Esophagus muscularis mucosa (tissue), 4 donors: Measurements from ENCODE around the gene SOAT1. TPM values are rescaled to one million over a fixed set of nuclear protein-coding genes. Genes with fewer than 3 reads are reported as not detected.

Experiments
- DNase-seq: peaks from one replicate; pipeline ENCODE4 v3.0.0-alpha.2; 2017; ENCODE audit errors: extremely low spot score
- H3K27ac ChIP-seq, 4 donors: fragments of 200-600 bp; sonication (generic); replicated peaks in 1 of 4; 1 replicate in 3 of 4; 2 replicates in 1 of 4; pipeline ENCODE4 v1.5.1; 2016 to 2019; ENCODE audit warnings: mild to moderate bottlenecking in 1 of 4
- H3K27me3 ChIP-seq, 4 donors: fragments of 200-600 bp; sonication (generic); one replicate each; pipeline versions ENCODE4 v1.5.1 to v1.6.0; 2016 to 2019
- H3K36me3 ChIP-seq, 4 donors: fragments of 200-600 bp; sonication (generic); one replicate each; pipeline ENCODE4 v1.5.1; 2016 to 2019
- H3K4me1 ChIP-seq, 4 donors: fragments of 200-600 bp; sonication (generic); one replicate each; pipeline ENCODE4 v1.5.1; 2016 to 2019
- H3K4me3 ChIP-seq, 4 donors: fragments of 200-600 bp; sonication (generic); 1 replicate in 2 of 4; 2 replicates in 2 of 4; pipeline ENCODE4 v1.5.1; 2016 to 2019; ENCODE audit warnings: mild to moderate bottlenecking in 4 of 4, moderate library complexity in 1 of 4
- H3K9me3 ChIP-seq, 4 donors: fragments of 200-600 bp; sonication (generic); 1 replicate in 3 of 4; 2 replicates in 1 of 4; pipeline ENCODE4 v1.5.1; 2016 to 2019
- EP300 ChIP-seq: sonication (generic); formaldehyde crosslinking; IDR thresholded peaks from one replicate; pipeline ENCODE4 v1.6.1; 2017; ENCODE audit warnings: antibody characterized with exemption
- POLR2A ChIP-seq: fragments of 450-650 bp; IDR thresholded peaks from one replicate; pipeline ENCODE4 v1.6.1; 2017; ENCODE audit warnings: antibody characterized with exemption, moderate library complexity, mild to moderate bottlenecking, low read depth
- POLR2AphosphoS5 ChIP-seq, 2 donors: sonication (generic); formaldehyde crosslinking; IDR thresholded peaks; one replicate each; pipeline ENCODE4 v1.6.1; 2017; ENCODE audit warnings: antibody characterized with exemption in 2 of 2
- WGBS: methylation state at CpG from one replicate; pipeline ENCODE4 v1.1.5; 2018; 5-methylcytosine and 5-hydroxymethylcytosine counted together
- intact Hi-C: fragments of 100-400 bp; cut with DNase I; formaldehyde crosslinking; loops from one replicate; pipeline ENCODE4 v1.15.1; 2023
- total RNA-seq, 4 donors: library from RNA; depleted of rRNA; stranded (reverse); fragments of >200 nt; gene quantifications; one replicate each; pipeline versions ENCODE4 v1.1.0 to v1.2.1, GENCODE V29; 2016
- TF ChIP-seq, protein P1 (sequence below), 3 experiments: fragments of 200-600 bp in 2 of 3; fragments of 450-650 bp in 1 of 3; sonication (generic) in 2 of 3; IDR thresholded peaks; one replicate each; pipeline ENCODE4 v1.5.1; 2017 to 2019; ENCODE audit warnings: antibody characterized with exemption in 3 of 3, mild to moderate bottlenecking in 2 of 3, moderate library complexity in 1 of 3

Gene SOAT1
- total RNA-seq, 4 donors from 2014 or later, result 10.8 to 19.7 (median 13.2) TPM

DNA sequence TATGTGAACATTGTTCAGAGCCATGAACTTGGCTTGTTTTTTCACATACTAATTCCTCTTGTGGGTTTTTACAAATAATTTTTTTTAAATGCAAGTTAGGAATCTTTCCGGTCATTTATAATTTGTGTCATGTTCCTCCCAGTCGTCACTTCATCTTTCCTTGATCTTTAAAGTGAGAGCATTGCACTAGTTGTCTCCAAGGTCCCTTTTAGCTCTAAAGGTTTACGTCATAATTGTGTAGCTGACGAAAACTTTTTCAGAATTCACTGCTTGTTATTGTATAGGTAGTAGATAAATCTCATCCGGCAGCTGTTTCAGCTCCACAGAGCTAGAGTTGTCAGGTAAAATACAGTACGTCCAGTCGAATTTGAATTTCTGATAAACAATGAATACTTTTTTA is 33.6 kb downstream of the SOAT1 start:
- Histone ChIP-seq H3K27ac (no peak overlapping the region), H3K4me1 (peaks cover 0 to 5% (median 0%) of the 10 kb centered on the region in 4 donors), H3K4me3 (no peak overlapping the region), H3K27me3 (no peaks in the 10 kb centered on the region), H3K36me3 (peaks cover 0 to 14% (median 3%) of the 10 kb centered on the region in 4 donors), H3K9me3 (no peaks in the 10 kb centered on the region)
- intact Hi-C loops, result no loop called here
- DNase-seq, result no peak
- WGBS, result 73% methylated on average over 7 of the region's 7 CpGs
- TF ChIP-seq, protein P1, sequence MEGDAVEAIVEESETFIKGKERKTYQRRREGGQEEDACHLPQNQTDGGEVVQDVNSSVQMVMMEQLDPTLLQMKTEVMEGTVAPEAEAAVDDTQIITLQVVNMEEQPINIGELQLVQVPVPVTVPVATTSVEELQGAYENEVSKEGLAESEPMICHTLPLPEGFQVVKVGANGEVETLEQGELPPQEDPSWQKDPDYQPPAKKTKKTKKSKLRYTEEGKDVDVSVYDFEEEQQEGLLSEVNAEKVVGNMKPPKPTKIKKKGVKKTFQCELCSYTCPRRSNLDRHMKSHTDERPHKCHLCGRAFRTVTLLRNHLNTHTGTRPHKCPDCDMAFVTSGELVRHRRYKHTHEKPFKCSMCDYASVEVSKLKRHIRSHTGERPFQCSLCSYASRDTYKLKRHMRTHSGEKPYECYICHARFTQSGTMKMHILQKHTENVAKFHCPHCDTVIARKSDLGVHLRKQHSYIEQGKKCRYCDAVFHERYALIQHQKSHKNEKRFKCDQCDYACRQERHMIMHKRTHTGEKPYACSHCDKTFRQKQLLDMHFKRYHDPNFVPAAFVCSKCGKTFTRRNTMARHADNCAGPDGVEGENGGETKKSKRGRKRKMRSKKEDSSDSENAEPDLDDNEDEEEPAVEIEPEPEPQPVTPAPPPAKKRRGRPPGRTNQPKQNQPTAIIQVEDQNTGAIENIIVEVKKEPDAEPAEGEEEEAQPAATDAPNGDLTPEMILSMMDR (IDR thresholded peaks at IDR 0.05), result no peak
- TF ChIP-seq POLR2A, result no peak
- TF ChIP-seq POLR2AphosphoS5 (IDR thresholded peaks at IDR 0.05), result no peak
- TF ChIP-seq EP300, result no peak

DNA sequence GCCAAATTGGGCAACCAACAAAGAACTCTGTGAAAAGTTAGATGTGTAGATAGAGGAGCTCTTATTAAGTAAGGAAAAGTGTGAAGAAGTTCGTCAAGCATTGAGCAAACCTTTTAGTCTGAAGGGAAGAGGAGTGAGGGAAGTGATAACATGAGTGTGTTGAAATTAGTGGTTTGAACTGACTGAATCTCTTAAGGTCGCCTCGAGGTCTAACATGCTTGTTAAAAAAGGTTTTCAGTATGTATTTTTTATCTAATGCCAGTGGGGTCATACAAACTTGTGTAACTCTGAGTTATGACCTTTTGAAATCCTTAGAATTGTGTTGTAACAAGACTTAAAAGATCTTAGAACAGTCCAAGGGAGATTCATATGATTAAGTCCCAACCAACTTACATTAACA is 34.1 kb downstream of the SOAT1 start:
- H3K4me3 ChIP-seq, result no peak overlapping the region
- no peak for DNase-seq
- intact Hi-C loops, result no loop called here
- TF ChIP-seq POLR2A (no peak), EP300 (no peak), POLR2AphosphoS5 (IDR thresholded peaks at IDR 0.05) (no peak)
- TF ChIP-seq, protein P1 (IDR thresholded peaks at IDR 0.05), result no peak
- no peak overlapping the region for H3K27ac ChIP-seq
- H3K9me3 ChIP-seq, result no peaks in the 10 kb centered on the region
- H3K4me1 ChIP-seq, result peaks cover 0 to under 1% (median 0%) of the 10 kb centered on the region in 4 donors
- 73% methylated on average over 3 of the region's 3 CpGs for WGBS
- peaks cover 0 to 14% (median 3%) of the 10 kb centered on the region in 4 donors for H3K36me3 ChIP-seq
- no peaks in the 10 kb centered on the region for H3K27me3 ChIP-seq

DNA sequence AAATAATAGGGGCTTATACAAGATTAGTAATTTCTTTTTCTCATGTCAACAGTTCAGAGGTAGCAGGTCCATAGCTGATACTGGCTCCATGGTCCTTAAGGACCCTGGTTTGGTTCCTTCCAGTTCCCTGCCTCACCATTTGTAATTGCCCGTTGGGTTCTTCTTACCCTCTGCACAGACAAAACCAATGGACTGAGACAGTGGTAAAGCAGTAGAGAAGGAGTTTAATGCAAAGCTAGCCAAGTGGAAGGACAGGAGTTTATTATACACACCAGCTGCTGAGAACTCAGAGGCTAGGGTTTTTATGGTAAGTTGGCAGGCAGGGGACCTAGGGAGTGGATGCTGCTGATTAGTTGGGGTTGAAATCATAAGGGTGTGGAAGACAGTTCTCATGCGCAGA is 36.3 kb downstream of the SOAT1 start:
- Histone ChIP-seq H3K9me3 (no peaks in the 10 kb centered on the region), H3K36me3 (peaks cover 0 to 14% (median 0%) of the 10 kb centered on the region in 4 donors), H3K4me3 (no peak overlapping the region), H3K4me1 (no peaks in the 10 kb centered on the region), H3K27ac (no peak overlapping the region), H3K27me3 (no peaks in the 10 kb centered on the region)
- WGBS, result 95% methylated on average over 2 of the region's 2 CpGs
- intact Hi-C loops, result no loop called here
- no peak for DNase-seq
- TF ChIP-seq POLR2A, result no peak

DNA sequence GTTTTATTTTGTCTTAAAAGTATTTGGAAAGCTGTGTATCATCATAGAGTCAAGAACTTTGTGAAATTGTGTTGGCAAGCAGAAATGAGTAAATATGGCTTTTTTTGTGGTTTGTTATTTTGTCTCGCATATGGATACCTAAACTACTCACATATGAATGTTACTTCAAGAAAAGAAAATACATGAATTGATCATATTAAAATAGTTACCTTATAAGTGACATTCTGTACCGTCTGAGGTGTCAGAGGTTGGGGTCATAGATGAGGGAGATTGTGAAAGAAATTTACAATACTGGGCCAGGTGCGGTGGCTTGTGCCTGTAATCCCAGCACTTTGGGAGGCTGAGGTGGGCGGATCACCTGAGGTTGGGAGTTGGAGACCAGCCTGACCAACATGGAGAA is 40.8 kb downstream of the SOAT1 start:
- WGBS, result 95% methylated on average over 4 of the region's 4 CpGs
- Histone ChIP-seq H3K4me1 (no peaks in the 10 kb centered on the region), H3K36me3 (peaks cover 0 to 36% (median 10%) of the 10 kb centered on the region in 4 donors), H3K9me3 (no peaks in the 10 kb centered on the region), H3K4me3 (no peak overlapping the region), H3K27ac (no peak overlapping the region), H3K27me3 (no peaks in the 10 kb centered on the region)
- intact Hi-C loops, result no loop called here
- no peak for TF ChIP-seq EP300
- no peak for TF ChIP-seq POLR2A
- no peak for DNase-seq

DNA sequence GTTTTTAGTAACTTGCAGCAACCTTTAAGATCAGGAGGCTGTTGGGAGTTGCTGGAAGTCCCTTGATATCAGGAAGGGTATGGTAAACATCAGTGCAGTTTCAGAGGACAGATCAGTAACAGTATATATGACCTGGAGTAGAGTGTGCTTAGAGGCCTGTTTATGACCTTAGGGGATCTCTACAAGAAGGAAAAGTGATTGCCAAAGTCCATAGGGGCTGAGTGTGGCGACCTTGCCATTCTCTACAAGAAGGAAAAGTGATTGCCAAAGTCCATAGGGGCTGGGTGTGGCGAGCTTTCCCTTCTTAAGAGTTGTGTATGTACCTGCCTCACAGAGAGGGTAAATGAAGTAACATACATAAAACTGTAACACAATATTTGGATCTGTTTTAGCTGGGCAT is 43.7 kb downstream of the SOAT1 start:
- Histone ChIP-seq H3K9me3 (no peaks in the 10 kb centered on the region), H3K4me3 (no peak overlapping the region), H3K36me3 (peaks cover 8 to 56% (median 24%) of the 10 kb centered on the region in 4 donors), H3K27ac (no peak overlapping the region), H3K27me3 (no peaks in the 10 kb centered on the region), H3K4me1 (no peaks in the 10 kb centered on the region)
- intact Hi-C loops, result no loop called here
- 92% methylated on average over 2 of the region's 2 CpGs for WGBS
- TF ChIP-seq POLR2AphosphoS5 (IDR thresholded peaks at IDR 0.05), result no peak
- TF ChIP-seq, protein P1 (IDR thresholded peaks at IDR 0.05), result no peak
- TF ChIP-seq POLR2A, result no peak
- no peak for TF ChIP-seq EP300
- DNase-seq, result no peak

DNA sequence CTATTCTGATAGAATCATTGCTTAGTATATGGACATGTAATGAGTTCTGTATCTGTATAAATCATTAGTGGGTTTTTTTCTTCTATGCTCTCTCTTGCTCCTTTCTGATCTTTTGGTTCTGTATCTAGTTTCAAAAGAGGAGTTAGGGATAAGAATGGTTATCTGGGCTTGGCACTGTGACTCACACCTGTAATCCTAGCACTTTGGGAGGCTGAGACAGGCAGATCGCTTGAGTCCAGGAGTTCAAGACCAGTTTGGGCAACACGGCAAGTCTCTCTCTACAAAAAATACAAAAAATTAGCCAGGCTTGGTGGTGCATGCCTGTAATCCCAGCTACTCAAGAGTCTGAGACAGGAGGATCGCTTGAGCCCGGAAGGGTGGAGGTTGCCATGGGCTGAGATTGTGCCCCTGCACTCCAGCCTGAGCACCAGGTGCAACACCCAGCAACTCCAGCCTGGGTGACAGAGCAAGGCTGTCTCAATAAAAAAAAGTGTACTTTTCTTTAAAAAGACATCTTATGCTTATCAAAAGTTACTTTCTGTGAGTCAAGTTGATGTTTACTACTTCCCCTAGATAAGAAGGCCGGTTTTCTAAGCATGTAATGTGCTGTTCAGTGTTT is 44.5 kb downstream of the SOAT1 start:
- Histone ChIP-seq H3K27ac (no peak overlapping the region), H3K27me3 (no peaks in the 10 kb centered on the region), H3K36me3 (peaks cover 9 to 64% (median 31%) of the 10 kb centered on the region in 4 donors), H3K4me3 (no peak overlapping the region), H3K9me3 (no peaks in the 10 kb centered on the region), H3K4me1 (no peaks in the 10 kb centered on the region)
- intact Hi-C loops, result no loop called here
- TF ChIP-seq, protein P1 (IDR thresholded peaks at IDR 0.05), result no peak
- TF ChIP-seq POLR2AphosphoS5 (IDR thresholded peaks at IDR 0.05) (no peak), POLR2A (no peak), EP300 (no peak)
- DNase-seq, result no peak
- 89% methylated on average over 5 of the region's 5 CpGs for WGBS
